HUES6 (cell line): ENCODE results near the gene JPT1.

Experiments used
- H3K27ac ChIP-seq: 2 replicates; pipeline ENCODE4 v1.7.0; 2013; ENCODE audit warnings: low read depth, mild to moderate bottlenecking, low read length, inconsistent platforms
- H3K27me3 ChIP-seq: 2 replicates; pipeline ENCODE4 v1.6.1; 2013; ENCODE audit warnings: low read length; ENCODE audit not compliant: control insufficient read depth, insufficient read depth
- H3K36me3 ChIP-seq: 2 replicates; pipeline ENCODE4 v1.6.1; 2013; ENCODE audit warnings: low read length; ENCODE audit not compliant: control insufficient read depth, insufficient read depth
- H3K4me1 ChIP-seq: 2 replicates; pipeline ENCODE4 v1.6.1; 2013; ENCODE audit warnings: low read length; ENCODE audit not compliant: control insufficient read depth, insufficient read depth
- H3K4me3 ChIP-seq: 2 replicates; pipeline ENCODE4 v1.5.1; 2013; ENCODE audit warnings: low read depth, low read length
- H3K9ac ChIP-seq: one replicate; pipeline ENCODE4 v1.6.1; 2013; ENCODE audit warnings: mild to moderate bottlenecking, low read length
- H3K9me3 ChIP-seq: 2 replicates; pipeline ENCODE4 v1.6.1; 2013; ENCODE audit warnings: low read depth, low read length; ENCODE audit not compliant: control insufficient read depth, insufficient read depth

The JPT1 gene

GRCh38 chr17:75099881-75100595 is 54.3 kb downstream of the JPT1 start:
- no peaks in the 10 kb centered on the region for H3K27me3 ChIP-seq
- no peak overlapping the region for H3K9ac ChIP-seq
- no peak overlapping the region for H3K27ac ChIP-seq
- peaks cover 14% of the 10 kb centered on the region; the same call in 1 of the 2 replicates for H3K4me1 ChIP-seq
- H3K4me3 ChIP-seq = no peak overlapping the region
- H3K9me3 ChIP-seq = no peaks in the 10 kb centered on the region
- peaks cover 45% of the 10 kb centered on the region for H3K36me3 ChIP-seq

- peaks cover 14% of the 10 kb centered on the region; the same call in 1 of the 2 replicates for H3K4me1 ChIP-seq
- H3K9ac ChIP-seq = no peak overlapping the region
- H3K36me3 ChIP-seq = peaks cover 45% of the 10 kb centered on the region
- H3K4me3 ChIP-seq = no peak overlapping the region
- H3K27me3 ChIP-seq = no peaks in the 10 kb centered on the region
- no peak overlapping the region for H3K27ac ChIP-seq
- no peaks in the 10 kb centered on the region for H3K9me3 ChIP-seq
Measured at GRCh38 chr17:75098861-75099260, 55.5 kb downstream of the JPT1 start.

- no peak overlapping the region for H3K9ac ChIP-seq
- H3K36me3 ChIP-seq = peaks cover 41% of the 10 kb centered on the region
- no peak overlapping the region for H3K27ac ChIP-seq
- peaks cover 22% of the 10 kb centered on the region for H3K4me1 ChIP-seq
- H3K9me3 ChIP-seq = no peaks in the 10 kb centered on the region
- H3K4me3 ChIP-seq = no peak overlapping the region
- H3K27me3 ChIP-seq = no peaks in the 10 kb centered on the region
Measured at GRCh38 chr17:75097865-75098264, 56.4 kb downstream of the JPT1 start.

DNA sequence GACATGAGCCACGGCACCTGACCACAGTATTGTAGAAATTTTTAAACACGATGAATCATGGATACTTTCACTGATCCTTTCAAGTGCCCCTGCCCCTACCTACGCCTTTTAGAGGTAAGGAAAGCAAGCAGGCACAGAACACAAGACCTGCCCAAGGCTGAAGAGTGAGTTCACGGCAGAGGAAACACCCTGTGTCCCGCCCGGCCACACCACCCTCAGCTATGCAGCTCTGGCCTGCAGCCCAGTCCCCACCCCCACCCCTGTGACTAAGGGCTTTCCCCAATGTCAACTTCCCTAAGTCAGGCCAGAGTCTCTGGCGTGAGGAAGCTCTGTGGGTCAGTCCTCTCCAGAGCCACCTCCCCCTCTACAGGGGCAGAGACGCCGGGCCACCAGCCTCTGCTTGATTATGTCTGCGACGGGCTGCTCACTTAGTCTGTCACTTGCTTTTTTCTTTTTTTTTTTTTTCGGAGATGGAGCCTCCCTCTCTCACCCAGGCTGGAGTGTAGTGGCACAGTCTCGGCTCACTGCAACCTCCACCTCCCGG is 58.2 kb downstream of the JPT1 start:
- peak overlapping the region; percentile 33 for H3K9ac ChIP-seq

GRCh38 chr17:75094871-75095399 is 59.4 kb downstream of the JPT1 start:
- peaks cover 36% of the 10 kb centered on the region for H3K4me1 ChIP-seq
- H3K27me3 ChIP-seq = no peaks in the 10 kb centered on the region
- H3K36me3 ChIP-seq = peaks cover 32% of the 10 kb centered on the region
- H3K9me3 ChIP-seq = no peaks in the 10 kb centered on the region
- no peak overlapping the region for H3K4me3 ChIP-seq
- H3K27ac ChIP-seq = no peak overlapping the region
- no peak overlapping the region for H3K9ac ChIP-seq

More for the DNA sequence above, 58.2 kb downstream of the JPT1 start:
- Histone ChIP-seq H3K27me3 (no peaks in the 10 kb centered on the region), H3K27ac (peak overlapping the region; percentile 53; the same call in 1 of the 2 replicates), H3K4me3 (no peak overlapping the region), H3K4me1 (peaks cover 28% of the 10 kb centered on the region), H3K9me3 (no peaks in the 10 kb centered on the region), H3K36me3 (peaks cover 41% of the 10 kb centered on the region)

DNA sequence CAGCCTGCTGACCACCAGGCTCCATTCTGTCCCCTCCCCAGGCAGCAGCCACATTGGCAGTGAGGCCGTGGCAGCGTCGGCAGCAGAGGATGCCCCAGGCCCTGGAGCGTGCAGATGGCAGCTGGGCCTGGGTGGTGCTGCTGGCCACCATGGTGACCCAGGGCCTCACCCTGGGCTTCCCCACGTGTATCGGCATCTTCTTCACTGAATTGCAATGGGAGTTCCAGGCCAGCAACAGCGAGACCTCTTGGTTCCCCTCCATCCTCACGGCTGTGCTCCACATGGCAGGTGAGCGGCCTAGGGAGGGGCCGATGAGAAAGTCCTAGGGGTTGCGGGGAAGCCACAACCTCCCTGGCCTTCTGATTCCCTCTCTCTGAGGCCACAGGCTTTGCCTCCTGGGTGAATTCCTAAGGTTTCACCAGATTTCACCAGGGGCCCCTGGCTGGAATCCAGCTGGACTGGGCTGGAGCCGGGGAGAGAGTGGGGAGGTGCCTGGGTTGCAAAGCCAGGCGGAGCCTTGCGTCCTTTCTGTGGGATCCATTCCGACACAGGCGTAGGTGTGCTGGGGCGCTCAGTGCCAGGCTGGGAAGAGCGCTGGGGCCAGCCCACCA is 60.7 kb downstream of the JPT1 start:
- peaks cover 46% of the 10 kb centered on the region for H3K4me1 ChIP-seq
- H3K4me3 ChIP-seq = no peak overlapping the region
- no peaks in the 10 kb centered on the region for H3K9me3 ChIP-seq
- H3K27me3 ChIP-seq = no peaks in the 10 kb centered on the region
- no peak overlapping the region for H3K27ac ChIP-seq
- H3K36me3 ChIP-seq = peaks cover 21% of the 10 kb centered on the region
- no peak overlapping the region for H3K9ac ChIP-seq

- no peak overlapping the region for H3K9ac ChIP-seq
- H3K27ac ChIP-seq = no peak overlapping the region
- H3K36me3 ChIP-seq = peaks cover 6% of the 10 kb centered on the region
- no peaks in the 10 kb centered on the region for H3K9me3 ChIP-seq
- peaks cover 57% of the 10 kb centered on the region for H3K4me1 ChIP-seq
- no peaks in the 10 kb centered on the region for H3K27me3 ChIP-seq
- H3K4me3 ChIP-seq = peak overlapping the region; percentile 7; the same call in 1 of the 2 replicates
Measured at GRCh38 chr17:75091855-75092327, 62.4 kb downstream of the JPT1 start.

- H3K4me3 ChIP-seq = peak overlapping the region; percentile 7; the same call in 1 of the 2 replicates
- H3K9ac ChIP-seq = peak overlapping the region; percentile 48
Measured at GRCh38 chr17:75090871-75091854, 63.1 kb downstream of the JPT1 start.

DNA sequence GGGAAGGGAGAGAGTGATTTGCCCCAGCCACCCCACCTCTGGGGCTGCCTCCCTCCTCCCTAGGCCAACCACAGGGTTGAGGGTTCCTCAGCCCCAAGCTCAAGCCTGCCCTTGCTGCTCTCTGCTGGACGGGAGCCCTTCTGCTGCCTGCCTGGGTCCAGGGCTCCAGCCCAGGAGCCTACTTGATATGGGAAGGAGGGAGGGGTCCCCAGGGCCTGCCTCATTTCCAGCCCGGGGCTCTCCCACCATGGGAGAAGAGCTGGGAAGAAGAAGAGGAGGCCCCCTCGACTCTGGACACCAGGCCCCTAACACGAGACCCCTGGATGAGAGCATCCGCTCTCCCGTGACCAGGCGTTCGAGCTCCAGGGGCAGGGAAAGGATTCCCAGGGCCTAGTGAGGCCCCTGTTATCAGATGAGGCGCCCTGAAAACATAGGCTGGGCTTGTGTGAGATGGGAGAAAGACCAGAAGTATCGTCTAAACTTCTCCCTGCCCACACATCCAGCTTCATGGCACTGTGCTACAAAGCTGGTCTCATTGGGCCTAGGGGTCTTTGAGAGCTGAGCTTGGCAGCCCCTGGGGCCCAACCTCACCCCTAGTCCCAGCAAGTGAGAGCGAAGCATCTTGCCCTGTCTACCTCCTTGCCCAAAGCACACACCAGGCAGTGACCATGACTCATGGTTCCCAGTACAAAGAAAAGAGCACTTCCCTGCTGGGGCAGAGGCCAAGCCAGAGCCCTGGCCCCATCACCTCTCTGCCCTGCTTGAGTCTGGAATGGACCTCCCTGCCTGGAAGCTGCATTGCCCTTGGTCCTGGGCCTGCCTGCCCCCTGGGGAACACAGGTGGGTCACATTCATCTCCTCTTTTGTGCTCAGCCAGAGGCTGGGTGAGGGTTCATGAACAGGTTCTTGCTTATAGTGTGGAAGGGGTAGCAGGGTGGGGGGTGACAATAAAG is 65.6 kb downstream of the JPT1 start:
- H3K9me3 ChIP-seq = no peaks in the 10 kb centered on the region
- H3K9ac ChIP-seq = peak overlapping the region; percentile 96
- no peaks in the 10 kb centered on the region for H3K36me3 ChIP-seq
- peak overlapping the region; percentile 97 for H3K27ac ChIP-seq
- H3K4me3 ChIP-seq = peak overlapping the region; percentile 83
- H3K4me1 ChIP-seq = peaks cover 63% of the 10 kb centered on the region
- H3K27me3 ChIP-seq = no peaks in the 10 kb centered on the region

More at GRCh38 chr17:75090871-75091854, 63.1 kb downstream of the JPT1 start:
- Histone ChIP-seq H3K4me1 (peaks cover 61% of the 10 kb centered on the region), H3K36me3 (peaks cover 6% of the 10 kb centered on the region; the same call in 1 of the 2 replicates), H3K27ac (peak overlapping the region; percentile 39; the same call in 1 of the 2 replicates), H3K9me3 (no peaks in the 10 kb centered on the region), H3K27me3 (no peaks in the 10 kb centered on the region)
